Kasumi-1 (cell line): ENCODE data around the gene IL5RA.

Experiments
- DNase-seq, 2 experiments: peaks; one replicate each; lab custom pipeline; 2025; lab: John Stamatoyannopoulos, UW

Gene IL5RA

GRCh38 chr3:3065876-3066275 is 44.3 kb downstream of the IL5RA start:
- no peak for DNase-seq

- no peak for DNase-seq
These were observed 45.9 kb downstream of the IL5RA start for GRCh38 chr3:3064297-3064696.

GRCh38 chr3:3059645-3060044 is 50.5 kb downstream of the IL5RA start:
- DNase-seq: no peak

- no peak for DNase-seq
These were observed 56.2 kb downstream of the IL5RA start for GRCh38 chr3:3053974-3054373.

GRCh38 chr3:3038201-3038991 is 71.8 kb downstream of the IL5RA start:
- DNase-seq: no peak

- DNase-seq: no peak
These were observed 73.0 kb downstream of the IL5RA start for GRCh38 chr3:3037156-3037555.

GRCh38 chr3:3031326-3031725 is 78.8 kb downstream of the IL5RA start:
- no peak for DNase-seq

GRCh38 chr3:3027976-3028567 is 82.1 kb downstream of the IL5RA start:
- no peak for DNase-seq

GRCh38 chr3:3023111-3023745 is 86.9 kb downstream of the IL5RA start:
- no peak for DNase-seq

GRCh38 chr3:3020209-3020608 is 90.0 kb downstream of the IL5RA start:
- no peak for DNase-seq
